ENCODE measurements around the gene ZNF562. TPM values are rescaled to one million over a fixed set of nuclear protein-coding genes. Genes with fewer than 3 reads are reported as not detected.

Gene ZNF562
- total RNA-seq, 1 experiment from 2014 or later, result 29.5 TPM

GRCh38 chr19:9608912-9609311 lies 66.0 kb downstream of the ZNF562 start:
- BruUV-seq (replicated peaks), result no TSS peak
- no peak for DNase-seq (ENCODE audit: low read depth, low spot score)
- Histone ChIP-seq H3K36me3 (ENCODE audit: control insufficient read depth, insufficient read depth, low read length) (peaks cover 2% of the 10 kb centered on the region), H3K27me3 (ENCODE audit: control insufficient read depth, insufficient read depth, low read length) (no peaks in the 10 kb centered on the region), H3K4me3 (ENCODE audit: low read depth in 2 of 2, low read length in 2 of 2) (no peak overlapping the region), H3K27ac (ENCODE audit: low read length) (no peak overlapping the region), H3K4me1 (ENCODE audit: control insufficient read depth, insufficient read depth, low read length) (no peaks in the 10 kb centered on the region), H3K9me3 (ENCODE audit: control insufficient read depth, insufficient read depth, low read depth, low read length) (peaks cover 35% of the 10 kb centered on the region)
- ChIA-PET POLR2A (no interaction called here), CTCF (no interaction called here)
- in situ Hi-C loops (cut with HindIII; ENCODE audit: low pct_unique_long_range_greater_than_20kb, low sequenced_read_pairs), result no loop called here
- TF ChIP-seq TCF7L2 (IDR thresholded peaks at IDR 0.05; ENCODE audit: low read depth, low read length) (no peak), REST (IDR thresholded peaks at IDR 0.05; ENCODE audit: insufficient read depth in 1 of 2, low read depth in 2 of 2, low read length in 1 of 2) (no peak), SIN3A (IDR thresholded peaks at IDR 0.05; ENCODE audit: borderline replicate concordance, insufficient read depth, low read depth, low read length) (no peak), POLR2AphosphoS5 (IDR thresholded peaks at IDR 0.05; ENCODE audit: low read depth, low read length) (no peak), CTCF (IDR thresholded peaks at IDR 0.05) (no peak)
- intact Hi-C loops (cut with micrococcal nuclease; ENCODE audit: unreplicated experiment), result no loop called here
- no peak for ATAC-seq

- no TSS peak for BruUV-seq (replicated peaks)
- no peak overlapping the region for H3K27ac ChIP-seq (ENCODE audit: low read length)
- no peaks in the 10 kb centered on the region for H3K27me3 ChIP-seq (ENCODE audit: control insufficient read depth, insufficient read depth, low read length)
- in situ Hi-C loops (cut with HindIII; ENCODE audit: low pct_unique_long_range_greater_than_20kb, low sequenced_read_pairs) (no loop called here), intact Hi-C loops (cut with micrococcal nuclease; ENCODE audit: unreplicated experiment) (no loop called here)
- no peaks in the 10 kb centered on the region for H3K36me3 ChIP-seq (ENCODE audit: control insufficient read depth, insufficient read depth, low read length)
- H3K4me1 ChIP-seq (ENCODE audit: control insufficient read depth, insufficient read depth, low read length), result no peaks in the 10 kb centered on the region
- H3K4me3 ChIP-seq (ENCODE audit: low read depth in 2 of 2, low read length in 2 of 2), result no peak overlapping the region
- ChIA-PET POLR2A (no interaction called here), CTCF (no interaction called here)
- H3K9me3 ChIP-seq (ENCODE audit: control insufficient read depth, insufficient read depth, low read depth, low read length), result no peaks in the 10 kb centered on the region; the same call in 1 of the 2 replicates
- peak; percentile 63 for DNase-seq (ENCODE audit: low read depth, low spot score)
- no peak for ATAC-seq
- no peak for TF ChIP-seq TCF7L2 (IDR thresholded peaks at IDR 0.05; ENCODE audit: low read depth, low read length)
- TF ChIP-seq CTCF (IDR thresholded peaks at IDR 0.05), result no peak
- no peak for TF ChIP-seq SIN3A (IDR thresholded peaks at IDR 0.05; ENCODE audit: borderline replicate concordance, insufficient read depth, low read depth, low read length)
- no peak for TF ChIP-seq REST (IDR thresholded peaks at IDR 0.05; ENCODE audit: insufficient read depth in 1 of 2, low read depth in 2 of 2, low read length in 1 of 2)
- TF ChIP-seq POLR2AphosphoS5 (IDR thresholded peaks at IDR 0.05; ENCODE audit: low read depth, low read length), result no peak
Observed at GRCh38 chr19:9597027-9597426, 77.9 kb downstream of the ZNF562 start.

Other genes with a start within 250 kb of the ZNF562 start
- gene ZNF266, start 239.5 kb downstream of the ZNF562 start, total RNA-seq (2021; ENCODE audit: unreplicated experiment), result 10.5 TPM
- gene ZNF560, start 176.5 kb downstream of the ZNF562 start, total RNA-seq (2021; ENCODE audit: unreplicated experiment), result not detected
- 6.1 TPM for gene ZNF426, start 136.5 kb downstream of the ZNF562 start, total RNA-seq (2021; ENCODE audit: unreplicated experiment)
- gene ZNF121, start 90.6 kb downstream of the ZNF562 start, total RNA-seq (2021; ENCODE audit: unreplicated experiment), result 48.4 TPM
- 15.9 TPM for gene ZNF561, start 53.9 kb downstream of the ZNF562 start, total RNA-seq (2021; ENCODE audit: unreplicated experiment)
- gene ZNF846, start 93.6 kb upstream of the ZNF562 start, total RNA-seq (2021; ENCODE audit: unreplicated experiment), result 10.2 TPM
- 29.2 TPM for gene FBXL12, start 144.0 kb upstream of the ZNF562 start, total RNA-seq (2021; ENCODE audit: unreplicated experiment)
- gene UBL5, start 152.8 kb upstream of the ZNF562 start, total RNA-seq (2021; ENCODE audit: unreplicated experiment), result 379 TPM
- 102 TPM for gene PIN1, start 160.2 kb upstream of the ZNF562 start, total RNA-seq (2021; ENCODE audit: unreplicated experiment)

Data from Panc1 (cell line).